Measurements from ENCODE around the gene ZNF438. TPM values are rescaled to one million over a fixed set of nuclear protein-coding genes. Genes with fewer than 3 reads are reported as not detected.
"Not testable (repeated sequence)": the region's sequence is repeated elsewhere in the genome, so short reads cannot be mapped to it uniquely, and the experiment has no call there.

Gene ZNF438
- total RNA-seq, 1 donor from 2014 or later: 2.4 TPM

DNA sequence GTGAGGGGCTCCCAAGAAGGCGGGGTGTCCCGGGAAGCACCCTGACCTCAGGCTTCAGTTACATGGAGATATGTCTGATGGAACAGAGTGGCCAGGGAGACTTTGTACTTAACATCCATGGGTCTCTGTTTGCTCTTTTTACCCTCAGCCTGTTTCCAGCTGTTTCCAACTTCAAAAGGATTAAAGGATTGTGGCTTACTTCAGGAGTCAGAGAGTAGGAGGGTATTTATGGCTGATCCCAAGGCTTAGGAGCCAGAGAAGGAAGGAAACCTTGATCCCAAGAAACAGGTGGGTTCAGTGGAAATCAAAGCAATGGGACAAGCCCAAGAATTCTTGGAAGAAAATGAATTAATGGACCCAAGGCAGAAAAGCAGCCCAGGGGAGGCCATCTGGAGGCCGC is 37.7 kb upstream of the ZNF438 start:
- Mint-ChIP-seq H3K36me3 (ENCODE audit: low read depth) (peaks cover 2% of the 10 kb centered on the region), H3K27me3 (ENCODE audit: insufficient read depth) (peaks cover 29% of the 10 kb centered on the region), H3K27ac (no peak overlapping the region), H3K4me1 (ENCODE audit: low read depth) (peaks cover 13% of the 10 kb centered on the region), H3K9me3 (no peaks in the 10 kb centered on the region), H3K4me3 (no peak overlapping the region)
- no peak for DNase-seq (ENCODE audit: low spot score)
- intact Hi-C loops (cut with micrococcal nuclease): no loop called here

DNA sequence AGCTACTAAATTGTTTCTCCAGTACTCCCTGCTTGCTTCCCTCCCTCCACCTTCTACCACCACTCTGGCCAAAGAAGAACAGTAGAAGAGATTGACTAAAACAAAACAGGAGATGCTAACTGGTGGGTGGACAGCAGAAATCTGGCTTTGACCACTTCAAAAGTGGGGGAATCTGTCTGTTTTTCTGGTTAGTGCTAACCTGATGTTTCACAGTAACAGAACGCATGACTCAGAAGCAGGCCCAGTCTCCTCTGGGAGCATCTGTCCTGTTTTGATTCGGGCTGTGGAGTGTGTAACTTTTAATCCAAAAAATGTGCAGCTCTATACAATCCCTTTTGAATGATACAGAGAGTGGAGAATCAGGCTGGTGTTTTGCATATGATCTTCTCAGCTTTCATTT is 32.7 kb upstream of the ZNF438 start:
- H3K9me3 Mint-ChIP-seq: no peaks in the 10 kb centered on the region
- no peak overlapping the region for H3K27ac Mint-ChIP-seq
- DNase-seq (ENCODE audit: low spot score): no peak
- H3K4me1 Mint-ChIP-seq (ENCODE audit: low read depth): peaks cover 9% of the 10 kb centered on the region
- H3K36me3 Mint-ChIP-seq (ENCODE audit: low read depth): peaks cover 2% of the 10 kb centered on the region
- intact Hi-C loops (cut with micrococcal nuclease): no loop called here
- H3K4me3 Mint-ChIP-seq: no peak overlapping the region
- H3K27me3 Mint-ChIP-seq (ENCODE audit: insufficient read depth): peaks cover 18% of the 10 kb centered on the region

DNA sequence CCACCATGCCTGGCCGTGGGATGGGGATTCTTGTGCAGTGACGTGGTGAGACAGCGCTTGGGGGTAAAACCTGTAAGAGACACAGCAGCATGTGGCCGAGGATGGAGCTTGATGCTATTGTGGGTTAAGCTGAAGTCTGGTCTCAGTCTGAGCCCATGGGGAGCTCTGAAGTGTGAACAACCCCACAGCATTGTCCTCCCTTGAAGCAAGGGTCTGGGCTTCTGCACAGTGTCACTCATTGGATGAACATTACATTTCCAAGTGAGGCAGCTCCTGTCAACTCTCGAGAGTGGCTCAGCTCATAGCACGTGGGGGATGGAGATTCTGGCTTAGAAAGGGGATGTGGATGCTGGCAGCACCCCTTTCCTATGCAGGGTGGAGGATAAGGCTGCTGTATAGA is 32.2 kb upstream of the ZNF438 start:
- DNase-seq (ENCODE audit: low spot score): no peak
- no peak overlapping the region for H3K27ac Mint-ChIP-seq

DNA sequence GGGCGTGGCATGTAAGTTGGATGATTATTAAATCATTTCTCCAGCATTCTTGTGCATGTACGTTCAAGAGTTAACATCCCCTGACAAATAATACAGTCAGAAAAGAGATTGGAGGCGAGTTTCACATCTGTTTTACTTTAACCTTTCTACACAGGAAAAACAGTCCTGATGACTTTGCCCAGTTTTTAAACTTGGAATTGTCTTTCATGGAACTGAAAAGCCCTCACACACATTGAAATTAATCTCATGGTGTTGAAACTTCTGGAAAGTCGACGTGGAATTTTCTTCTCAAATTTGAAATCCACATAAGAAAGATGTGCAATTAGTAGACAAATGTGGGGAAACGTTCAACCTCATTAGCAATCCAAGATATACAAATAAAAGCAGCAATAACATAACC is 31.2 kb upstream of the ZNF438 start:
- no peak overlapping the region for H3K4me3 Mint-ChIP-seq

More for the DNA sequence above, 32.2 kb upstream of the ZNF438 start:
- H3K4me1 Mint-ChIP-seq (ENCODE audit: low read depth): peaks cover 9% of the 10 kb centered on the region
- no peak overlapping the region for H3K4me3 Mint-ChIP-seq
- peaks cover 2% of the 10 kb centered on the region for H3K36me3 Mint-ChIP-seq (ENCODE audit: low read depth)
- peaks cover 13% of the 10 kb centered on the region for H3K27me3 Mint-ChIP-seq (ENCODE audit: insufficient read depth)
- intact Hi-C loops (cut with micrococcal nuclease): no loop called here
- H3K9me3 Mint-ChIP-seq: no peaks in the 10 kb centered on the region

DNA sequence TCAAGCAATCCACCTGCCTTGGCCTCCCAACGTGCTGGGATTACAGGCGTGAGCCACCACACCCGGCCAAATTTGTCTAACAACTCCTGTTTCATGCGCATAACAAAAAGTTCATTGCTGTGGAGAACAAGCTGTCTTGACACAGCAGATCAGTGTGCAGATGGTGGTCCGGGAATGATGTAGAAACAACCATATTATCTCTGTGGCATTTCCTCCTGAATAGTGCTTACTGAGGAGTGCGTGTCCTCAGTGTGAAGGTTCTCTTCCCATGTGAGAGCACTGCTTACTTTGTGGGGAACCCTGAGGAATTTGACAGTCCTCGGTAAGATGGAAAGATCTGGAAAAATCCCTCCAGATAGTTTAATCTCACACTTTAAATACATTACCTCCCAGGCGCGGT is 30.3 kb upstream of the ZNF438 start:
- Mint-ChIP-seq H3K4me3 (no peak overlapping the region), H3K36me3 (ENCODE audit: low read depth) (no peaks in the 10 kb centered on the region), H3K4me1 (ENCODE audit: low read depth) (peaks cover 9% of the 10 kb centered on the region), H3K27ac (no peak overlapping the region), H3K9me3 (no peaks in the 10 kb centered on the region), H3K27me3 (ENCODE audit: insufficient read depth) (peaks cover 13% of the 10 kb centered on the region)
- intact Hi-C loops (cut with micrococcal nuclease): no loop called here
- DNase-seq (ENCODE audit: low spot score): no peak

More for the DNA sequence above, 31.2 kb upstream of the ZNF438 start:
- peaks cover 9% of the 10 kb centered on the region for H3K4me1 Mint-ChIP-seq (ENCODE audit: low read depth)
- DNase-seq (ENCODE audit: low spot score): no peak
- H3K9me3 Mint-ChIP-seq: no peaks in the 10 kb centered on the region
- peaks cover 13% of the 10 kb centered on the region for H3K27me3 Mint-ChIP-seq (ENCODE audit: insufficient read depth)
- intact Hi-C loops (cut with micrococcal nuclease): no loop called here
- no peak overlapping the region for H3K27ac Mint-ChIP-seq
- H3K36me3 Mint-ChIP-seq (ENCODE audit: low read depth): peaks cover 2% of the 10 kb centered on the region

DNA sequence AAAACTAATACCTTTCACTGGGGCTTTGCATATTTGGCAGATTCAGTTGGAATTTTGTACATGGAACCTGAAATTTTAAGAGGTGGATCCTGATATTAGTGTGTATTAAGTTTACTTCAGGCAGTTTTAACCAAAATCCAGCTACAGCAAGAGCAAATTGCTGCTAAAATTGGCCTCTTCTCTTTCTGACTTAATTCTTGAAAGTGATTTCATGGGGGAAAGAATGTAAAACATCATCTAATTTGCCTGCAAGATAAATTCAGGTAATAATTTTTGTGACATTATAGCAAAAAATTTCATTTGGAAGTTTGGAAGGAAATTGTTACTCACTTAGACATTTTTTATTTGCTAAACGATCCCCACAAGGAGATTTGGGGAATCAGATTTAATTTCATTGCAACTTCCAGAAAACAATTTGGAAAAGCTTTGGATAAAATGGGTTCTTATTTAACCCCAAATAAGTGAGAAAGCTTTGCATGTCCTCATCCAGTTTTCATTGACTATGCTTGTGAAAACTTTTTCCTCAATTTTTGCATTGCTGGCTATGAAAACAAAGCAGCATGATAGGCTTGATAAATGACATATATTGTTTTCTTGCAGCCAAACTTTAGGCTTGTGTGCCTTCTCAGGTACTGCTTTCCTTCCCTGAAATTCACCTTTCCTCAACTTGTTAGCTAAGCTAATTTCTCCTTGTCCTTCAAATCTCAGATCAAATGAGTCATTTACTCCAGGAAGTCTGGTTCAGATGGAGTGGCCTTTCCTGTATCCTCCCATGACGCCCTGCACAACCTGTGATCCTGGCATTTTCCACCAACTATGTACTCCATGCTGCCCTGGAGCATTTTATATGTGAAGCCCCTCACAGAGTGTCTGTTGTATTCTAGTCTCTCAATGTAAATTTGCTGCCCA is 27.4 kb upstream of the ZNF438 start:
- Mint-ChIP-seq H3K4me1 (ENCODE audit: low read depth) (peaks cover 1% of the 10 kb centered on the region), H3K27ac (no peak overlapping the region), H3K27me3 (ENCODE audit: insufficient read depth) (peaks cover 5% of the 10 kb centered on the region), H3K9me3 (no peaks in the 10 kb centered on the region), H3K36me3 (ENCODE audit: low read depth) (no peaks in the 10 kb centered on the region), H3K4me3 (no peak overlapping the region)
- intact Hi-C loops (cut with micrococcal nuclease): no loop called here
- no peak for DNase-seq (ENCODE audit: low spot score)

DNA sequence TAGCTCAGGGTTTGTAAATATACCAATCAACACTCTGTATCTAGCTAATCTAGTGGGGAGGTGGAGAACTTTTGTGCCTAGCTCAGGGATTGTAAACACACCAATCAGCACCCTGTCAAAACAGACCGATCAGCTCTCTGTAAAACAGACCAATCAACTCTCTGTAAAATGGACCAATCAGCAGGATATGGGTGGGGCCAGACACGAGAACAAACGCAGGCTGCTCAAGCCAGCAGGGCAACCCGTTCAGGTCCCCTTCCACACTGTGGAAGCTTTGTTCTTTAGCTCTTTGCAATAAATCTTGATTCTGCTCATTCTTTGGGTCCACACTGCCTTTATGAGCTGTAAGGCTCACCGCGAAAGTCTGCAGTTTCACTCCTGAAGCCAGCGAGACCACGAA is 25.0 kb upstream of the ZNF438 start:
- H3K36me3 Mint-ChIP-seq (ENCODE audit: low read depth); H3K27me3 Mint-ChIP-seq (ENCODE audit: insufficient read depth); DNase-seq (ENCODE audit: low spot score); H3K9me3 Mint-ChIP-seq; H3K27ac Mint-ChIP-seq; intact Hi-C loops (cut with micrococcal nuclease); H3K4me1 Mint-ChIP-seq (ENCODE audit: low read depth); H3K4me3 Mint-ChIP-seq: not testable (repeated sequence)

DNA sequence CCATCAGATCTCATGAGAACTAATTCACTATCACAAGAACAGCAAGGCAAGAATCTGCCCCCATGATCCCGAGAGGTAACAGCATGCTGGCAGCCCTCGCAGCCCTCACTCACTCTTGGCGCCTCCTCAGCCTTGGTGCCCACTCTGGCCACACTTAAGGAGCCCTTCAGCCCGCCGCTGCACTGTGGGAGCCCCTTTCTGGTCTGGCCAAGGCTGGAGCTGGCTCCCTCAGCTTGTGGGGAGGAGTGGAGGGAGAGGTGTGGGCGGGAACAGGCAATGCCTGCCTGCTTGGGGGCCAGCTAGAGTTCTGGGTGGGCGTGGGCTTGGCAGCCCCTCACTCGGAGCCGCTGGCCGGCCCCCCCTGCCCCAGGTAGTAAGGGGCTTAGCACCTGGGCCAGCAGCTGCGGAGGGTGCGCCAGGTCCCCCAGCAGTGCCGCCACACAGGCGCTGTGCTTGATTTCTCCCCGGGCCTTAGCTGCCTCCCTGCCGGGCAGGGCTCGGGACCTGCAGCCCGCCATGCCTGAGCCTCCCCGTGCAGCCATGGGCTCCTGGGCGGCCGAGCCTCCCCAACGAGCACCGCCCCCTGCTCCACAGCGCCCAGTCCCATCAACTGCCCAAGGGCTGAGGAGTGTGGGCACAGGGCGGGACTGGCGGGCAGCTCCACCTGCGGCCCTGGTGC is 24.0 kb upstream of the ZNF438 start:
- H3K36me3 Mint-ChIP-seq (ENCODE audit: low read depth): no peaks in the 10 kb centered on the region
- intact Hi-C loops (cut with micrococcal nuclease): no loop called here
- H3K4me1 Mint-ChIP-seq (ENCODE audit: low read depth): no peaks in the 10 kb centered on the region
- no peak overlapping the region for H3K27ac Mint-ChIP-seq
- H3K27me3 Mint-ChIP-seq (ENCODE audit: insufficient read depth): no peaks in the 10 kb centered on the region
- H3K9me3 Mint-ChIP-seq: peaks cover 6% of the 10 kb centered on the region
- H3K4me3 Mint-ChIP-seq: no peak overlapping the region
- DNase-seq (ENCODE audit: low spot score): no peak

DNA sequence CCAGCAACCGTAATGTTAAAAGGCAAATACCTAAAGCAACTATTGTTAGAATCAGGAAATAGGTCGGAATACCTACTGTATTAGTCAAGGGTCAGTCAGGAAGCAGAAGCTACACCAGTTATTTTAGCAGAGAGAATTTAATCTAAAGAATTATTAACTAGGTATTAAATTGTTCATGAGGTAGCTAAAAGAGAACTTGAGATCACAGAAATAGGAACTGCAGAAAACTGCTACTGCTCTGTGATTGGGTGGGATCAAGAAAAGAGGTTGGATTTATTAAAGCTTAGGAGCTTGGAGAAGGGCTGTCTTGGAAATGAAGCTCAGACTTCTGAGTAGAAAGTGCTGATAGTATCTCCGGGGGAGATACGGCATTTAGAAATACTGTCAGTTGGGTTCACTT is 20.0 kb upstream of the ZNF438 start:
- no peak for DNase-seq (ENCODE audit: low spot score)
- intact Hi-C loops (cut with micrococcal nuclease): no loop called here
- no peaks in the 10 kb centered on the region for H3K36me3 Mint-ChIP-seq (ENCODE audit: low read depth)
- no peak overlapping the region for H3K4me3 Mint-ChIP-seq
- peaks cover 4% of the 10 kb centered on the region for H3K27me3 Mint-ChIP-seq (ENCODE audit: insufficient read depth)
- no peaks in the 10 kb centered on the region for H3K4me1 Mint-ChIP-seq (ENCODE audit: low read depth)
- no peak overlapping the region for H3K27ac Mint-ChIP-seq
- H3K9me3 Mint-ChIP-seq: peaks cover 6% of the 10 kb centered on the region

DNA sequence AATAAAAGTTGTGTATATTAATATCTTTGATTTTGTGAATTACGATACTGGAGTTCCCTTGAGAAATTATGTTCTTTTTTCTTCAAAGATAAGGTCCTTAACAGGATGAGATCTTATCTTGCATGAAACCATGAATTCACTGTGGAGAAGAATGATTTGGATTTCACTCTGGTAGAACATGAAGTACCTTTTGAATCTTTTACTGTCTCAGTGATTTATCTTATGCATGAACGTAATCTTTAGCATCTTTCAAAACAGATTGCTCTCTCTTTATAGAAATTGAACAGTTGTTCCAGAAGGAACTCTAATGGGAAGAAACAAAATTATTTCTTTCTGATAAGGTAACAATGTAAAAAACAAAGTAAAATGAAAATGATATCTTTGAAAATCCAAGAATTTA is 11.0 kb upstream of the ZNF438 start:
- Mint-ChIP-seq H3K27ac (no peak overlapping the region), H3K27me3 (ENCODE audit: insufficient read depth) (peaks cover 15% of the 10 kb centered on the region), H3K9me3 (peaks cover 7% of the 10 kb centered on the region), H3K4me1 (ENCODE audit: low read depth) (no peaks in the 10 kb centered on the region), H3K4me3 (no peak overlapping the region), H3K36me3 (ENCODE audit: low read depth) (no peaks in the 10 kb centered on the region)
- DNase-seq (ENCODE audit: low spot score): no peak
- intact Hi-C loops (cut with micrococcal nuclease): no loop called here

DNA sequence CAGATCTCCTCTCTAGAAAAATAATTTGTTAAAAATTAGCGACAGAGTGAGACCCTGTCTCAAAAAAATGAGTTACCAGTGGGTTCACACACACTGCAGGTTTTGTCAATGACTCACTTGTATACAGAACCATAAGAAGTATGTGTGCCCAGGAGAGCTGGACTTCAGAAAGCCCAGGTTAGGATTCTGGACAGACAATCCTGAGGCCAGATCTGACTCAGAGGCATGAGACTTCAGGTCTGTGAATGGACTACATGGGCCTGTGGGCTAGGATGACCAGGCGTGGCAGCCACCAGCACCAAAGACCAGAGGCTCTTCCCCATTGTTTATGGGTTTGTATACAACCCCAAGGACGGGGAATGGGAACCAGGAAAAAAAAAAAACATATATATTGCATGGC is 9.3 kb upstream of the ZNF438 start:
- intact Hi-C loops (cut with micrococcal nuclease): no loop called here
- Mint-ChIP-seq H3K4me3 (no peak overlapping the region), H3K4me1 (ENCODE audit: low read depth) (no peaks in the 10 kb centered on the region), H3K9me3 (peaks cover 7% of the 10 kb centered on the region), H3K27ac (no peak overlapping the region), H3K36me3 (ENCODE audit: low read depth) (no peaks in the 10 kb centered on the region), H3K27me3 (ENCODE audit: insufficient read depth) (peaks cover 9% of the 10 kb centered on the region)
- no peak for DNase-seq (ENCODE audit: low spot score)

DNA sequence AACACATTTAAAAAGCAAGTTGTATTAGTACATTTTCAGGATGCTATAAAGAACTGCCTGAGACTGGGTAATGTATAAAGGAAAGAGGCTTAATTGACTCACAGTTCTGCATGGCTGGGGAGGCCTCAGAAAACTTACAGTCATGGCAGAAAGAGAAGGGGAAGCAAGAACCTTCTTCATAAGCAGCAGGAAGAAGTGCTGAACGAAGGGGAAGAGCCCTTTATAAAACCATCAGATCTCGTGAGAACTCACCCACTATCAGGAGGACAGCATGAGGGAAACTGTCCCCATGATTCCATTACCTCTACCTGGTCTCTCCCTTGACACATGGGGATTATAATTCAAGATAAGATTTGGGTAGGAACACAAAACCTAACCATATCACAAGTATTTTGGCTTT is 7.3 kb upstream of the ZNF438 start:
- H3K27me3 Mint-ChIP-seq (ENCODE audit: insufficient read depth); intact Hi-C loops (cut with micrococcal nuclease); DNase-seq (ENCODE audit: low spot score); H3K4me3 Mint-ChIP-seq; H3K9me3 Mint-ChIP-seq; H3K4me1 Mint-ChIP-seq (ENCODE audit: low read depth); H3K36me3 Mint-ChIP-seq (ENCODE audit: low read depth); H3K27ac Mint-ChIP-seq: not testable (repeated sequence)

DNA sequence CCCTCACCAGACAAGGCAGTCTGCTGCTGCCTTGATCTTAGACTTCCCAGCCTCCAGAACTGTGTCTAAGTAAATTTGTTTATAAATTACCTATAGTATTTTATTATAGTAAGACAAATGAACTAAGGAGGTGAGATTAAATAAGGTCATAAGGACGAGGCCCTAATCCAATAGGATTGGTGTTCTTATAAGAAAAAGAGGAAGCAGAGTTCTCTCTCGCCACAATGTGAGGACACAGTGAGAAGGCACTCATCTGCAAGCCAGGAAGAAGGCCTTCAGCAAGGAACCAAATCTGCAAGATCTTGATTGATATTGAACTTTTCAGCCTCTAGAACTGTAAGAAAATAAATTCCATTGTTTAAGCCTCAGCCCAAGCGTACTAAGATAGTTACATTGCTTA is 6.1 kb upstream of the ZNF438 start:
- Mint-ChIP-seq H3K9me3 (no peaks in the 10 kb centered on the region), H3K4me1 (ENCODE audit: low read depth) (peaks cover 12% of the 10 kb centered on the region), H3K36me3 (ENCODE audit: low read depth) (no peaks in the 10 kb centered on the region), H3K4me3 (no peak overlapping the region), H3K27me3 (ENCODE audit: insufficient read depth) (peaks cover under 1% of the 10 kb centered on the region), H3K27ac (no peak overlapping the region)
- intact Hi-C loops (cut with micrococcal nuclease): no loop called here
- no peak for DNase-seq (ENCODE audit: low spot score)

Data from activated T-helper 1 cell treated with anti-CD3 and anti-CD28 coated beads, Interleukin-12 subunit alpha, Interleukin-12 subunit beta, Interleukin-2, Interleukin-4 antibody, amounts not matched to agents 30 ng/mL and 10 ng/mL and 1 ng/mL, durations not matched to agents 14 hours and 24 hours and 36 hours (primary cell).